COLO668 (cell line): ENCODE results near the gene TNXB.
"Not testable (repeated sequence)": the region's sequence is repeated elsewhere in the genome, so short reads cannot be mapped to it uniquely, and the experiment has no call there.

Source experiments
- DNase-seq: peaks from one replicate; lab custom pipeline; 2025; ENCODE audit not compliant: unreplicated experiment; lab: John Stamatoyannopoulos, UW

The TNXB gene

DNA sequence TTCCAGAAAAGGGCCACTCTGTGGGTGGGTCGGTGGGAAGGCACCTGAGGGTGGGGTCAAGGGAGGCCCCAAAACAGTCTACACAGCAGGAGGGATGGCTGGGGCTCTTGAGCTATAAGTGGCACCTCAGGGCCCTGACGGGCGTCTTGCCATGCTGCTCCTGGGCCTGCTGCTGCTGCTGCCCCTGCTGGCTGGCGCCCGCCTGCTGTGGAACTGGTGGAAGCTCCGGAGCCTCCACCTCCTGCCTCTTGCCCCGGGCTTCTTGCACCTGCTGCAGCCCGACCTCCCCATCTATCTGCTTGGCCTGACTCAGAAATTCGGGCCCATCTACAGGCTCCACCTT, 103.6 kb downstream of the TNXB start:
- not testable (repeated sequence) for DNase-seq

DNA sequence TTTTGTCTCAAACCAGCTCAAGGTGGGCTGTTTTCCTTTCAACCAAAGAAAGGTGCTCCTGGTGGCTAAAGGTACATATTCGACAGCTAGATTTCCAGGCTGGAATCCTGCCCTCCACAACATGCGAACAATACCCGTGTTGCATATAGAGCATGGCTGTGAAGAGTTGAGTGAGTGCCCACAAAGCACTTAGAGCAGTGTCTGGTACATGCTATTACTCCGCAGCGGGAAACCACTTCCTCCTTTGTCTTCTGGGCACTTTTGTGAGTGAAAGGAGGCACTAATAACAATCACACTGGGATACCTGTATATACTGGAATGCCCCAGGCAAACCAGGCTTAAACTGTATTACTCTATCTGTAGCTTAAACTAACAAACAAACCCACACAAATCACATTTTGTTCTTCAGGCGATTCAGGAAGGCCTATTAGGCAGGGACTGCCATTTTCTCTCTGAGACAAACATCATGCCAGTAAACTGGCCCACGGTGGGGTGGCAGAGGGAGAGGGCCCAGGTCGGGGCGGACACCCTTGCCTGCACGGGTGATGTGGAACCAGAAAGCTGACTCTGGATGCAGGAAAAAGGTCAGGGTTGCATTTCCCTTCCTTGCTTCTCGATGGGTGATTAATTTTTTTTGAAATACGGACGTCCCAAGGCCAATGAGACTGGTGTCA, 104.1 kb downstream of the TNXB start:
- DNase-seq = not testable (repeated sequence)

DNA sequence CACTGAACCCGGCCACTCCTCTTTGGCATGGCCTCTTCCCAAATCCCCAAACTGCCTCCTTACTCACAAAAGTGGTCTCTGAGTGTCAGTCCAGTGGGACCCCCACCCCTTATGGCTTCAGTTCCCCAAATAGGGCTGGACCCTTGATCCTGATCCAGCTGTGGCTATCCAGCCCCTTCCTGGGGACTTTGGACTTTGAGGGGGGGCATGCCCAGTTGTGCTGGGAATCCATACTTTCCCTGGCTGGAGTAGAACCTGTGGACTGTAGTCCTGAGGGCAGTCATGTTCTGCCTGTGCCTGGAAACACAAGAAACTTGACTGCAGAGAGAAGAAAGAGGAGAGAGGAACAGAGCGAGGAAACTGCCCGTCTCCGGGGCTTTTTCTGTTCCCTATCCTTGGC, 104.7 kb downstream of the TNXB start:
- DNase-seq = not testable (repeated sequence)

DNA sequence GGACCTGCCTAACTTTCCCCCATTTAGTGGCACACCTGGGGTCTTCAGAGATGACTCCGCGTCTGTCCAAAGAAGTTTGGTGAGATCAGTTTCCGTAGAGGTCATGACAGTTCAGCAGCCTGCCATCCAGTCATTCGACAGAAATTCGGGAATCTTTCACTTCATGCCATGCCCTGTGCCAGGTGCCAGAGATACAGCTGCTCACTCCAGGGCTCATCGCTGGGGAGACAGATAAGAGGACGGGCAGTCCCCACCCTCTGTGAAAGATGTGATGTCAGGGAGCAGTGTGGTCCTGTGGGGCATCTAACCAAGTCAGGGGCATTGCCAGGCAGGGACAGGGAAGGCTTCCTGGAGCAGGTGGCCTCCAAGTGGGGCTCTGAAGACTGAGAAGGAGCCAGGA, 105.8 kb downstream of the TNXB start:
- not testable (repeated sequence) for DNase-seq

DNA sequence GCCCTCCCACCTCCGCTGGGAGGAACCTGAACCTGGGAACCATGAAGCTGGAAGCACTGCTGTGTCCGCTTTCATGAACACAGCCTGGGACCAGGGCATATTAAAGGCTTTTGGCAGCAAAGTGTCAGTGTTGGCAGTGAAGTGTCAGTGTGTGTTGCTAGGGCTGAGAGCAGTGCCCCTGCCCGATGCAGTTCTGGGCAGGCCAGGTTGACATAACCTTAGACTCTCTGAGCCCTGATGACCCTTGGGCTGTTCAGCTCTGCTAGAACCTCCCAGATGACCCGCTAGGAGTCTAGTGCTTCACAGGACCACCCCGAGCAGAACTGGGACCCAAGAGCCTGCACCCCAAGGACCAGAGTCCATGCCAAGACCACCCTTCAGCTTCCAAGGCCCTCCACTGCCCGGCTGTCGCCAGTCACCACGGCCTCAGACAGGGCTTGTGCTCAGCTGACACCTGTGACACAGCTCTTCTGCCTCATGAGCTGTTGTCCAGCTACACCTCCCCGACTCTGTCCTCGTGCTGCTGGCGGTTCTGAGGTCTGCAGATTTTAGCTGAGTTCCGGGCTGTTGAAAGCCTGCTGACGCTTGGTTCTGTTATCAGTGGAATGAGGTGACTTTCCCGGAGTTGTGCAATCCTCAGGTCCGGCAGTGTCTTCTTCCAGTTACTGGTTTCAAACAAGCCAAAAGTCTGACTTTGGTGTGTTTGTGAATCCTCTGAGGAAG, 106.4 kb downstream of the TNXB start:
- not testable (repeated sequence) for DNase-seq

DNA sequence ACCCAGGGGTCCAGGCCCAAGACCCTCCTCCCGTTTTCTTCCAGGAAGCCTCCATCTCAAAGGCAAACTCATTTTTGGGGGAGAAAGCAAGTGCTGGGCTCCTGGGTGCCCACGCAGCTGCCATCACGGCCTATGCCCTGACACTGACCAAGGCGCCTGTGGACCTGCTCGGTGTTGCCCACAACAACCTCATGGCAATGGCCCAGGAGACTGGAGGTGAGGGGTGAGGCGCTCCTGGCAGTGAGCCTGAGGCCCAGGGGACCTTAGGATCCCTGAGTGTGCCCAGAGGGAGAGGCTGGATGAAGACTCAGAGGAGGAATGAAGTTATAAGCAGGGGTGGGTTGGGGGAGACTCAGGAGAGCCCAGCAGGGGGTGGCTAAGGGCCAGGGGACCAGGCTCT, 112.8 kb downstream of the TNXB start:
- DNase-seq = not testable (repeated sequence)

DNA sequence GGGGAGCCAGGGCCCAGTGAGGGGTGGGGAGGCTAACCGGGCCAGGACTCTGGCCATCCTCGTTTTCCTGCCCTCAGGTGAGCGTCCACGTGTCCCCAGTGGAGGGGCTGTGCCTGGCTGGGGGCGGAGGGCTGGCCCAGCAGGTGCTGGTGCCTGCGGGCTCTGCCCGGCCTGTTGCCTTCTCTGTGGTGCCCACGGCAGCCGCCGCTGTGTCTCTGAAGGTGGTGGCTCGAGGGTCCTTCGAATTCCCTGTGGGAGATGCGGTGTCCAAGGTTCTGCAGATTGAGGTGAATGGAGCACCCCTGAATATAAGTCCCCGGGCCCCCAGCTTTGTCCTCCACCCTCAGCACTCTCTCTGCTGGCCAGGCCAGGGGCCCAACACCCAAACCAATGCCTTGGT, 114.7 kb downstream of the TNXB start:
- DNase-seq = not testable (repeated sequence)
